ENCODE measurements around the gene BOK. TPM values are rescaled to one million over a fixed set of nuclear protein-coding genes. Genes with fewer than 3 reads are reported as not detected.

BOK gene
- polyA plus RNA-seq, 1 donor from 2014 or later, result 2.3 TPM

- no peaks in the 10 kb centered on the region for H3K9me3 ChIP-seq (ENCODE audit: low read length)
- no peaks in the 10 kb centered on the region for H3F3A ChIP-seq (ENCODE audit: insufficient read depth, low read length, poor library complexity, severe bottlenecking)
These were observed 39.5 kb downstream of the BOK start for GRCh38 chr2:241598061-241598460.

GRCh38 chr2:241598487-241598886 lies 39.9 kb downstream of the BOK start:
- Histone ChIP-seq H3K36me3 (ENCODE audit: insufficient read depth, low read length) (no peaks in the 10 kb centered on the region), H3K4me2 (ENCODE audit: low read length) (no peak overlapping the region), H3K4me3 (ENCODE audit: low read length) (no peak overlapping the region)

More at GRCh38 chr2:241598061-241598460, 39.5 kb downstream of the BOK start:
- H3K36me3 ChIP-seq (ENCODE audit: insufficient read depth, low read length), result no peaks in the 10 kb centered on the region
- H4K20me1 ChIP-seq (ENCODE audit: insufficient read depth), result no peaks in the 10 kb centered on the region
- H3K4me2 ChIP-seq (ENCODE audit: low read length), result no peak overlapping the region
- no peak for TF ChIP-seq CTCF (IDR thresholded peaks at IDR 0.05; ENCODE audit: poor library complexity, severe bottlenecking)
- TF ChIP-seq EZH2 (IDR thresholded peaks at IDR 0.05; ENCODE audit: borderline replicate concordance, insufficient read depth, low read length, poor library complexity, severe bottlenecking), result no peak
- no peak for TF ChIP-seq EP300 (conservative IDR thresholded peaks at IDR 0.05; ENCODE audit: poor library complexity, severe bottlenecking)
- TF ChIP-seq TAF1 (IDR thresholded peaks at IDR 0.05; ENCODE audit: low read depth), result no peak
- TF ChIP-seq POLR2AphosphoS5 (IDR thresholded peaks at IDR 0.05), result no peak
- no peak for TF ChIP-seq MXI1 (conservative IDR thresholded peaks at IDR 0.05; ENCODE audit: poor library complexity, severe bottlenecking)
- no peak for TF ChIP-seq REST (IDR thresholded peaks at IDR 0.05; ENCODE audit: borderline replicate concordance)
- no peak for TF ChIP-seq SMC3 (conservative IDR thresholded peaks at IDR 0.05; ENCODE audit: poor library complexity)
- no peak for TF ChIP-seq RAD21 (conservative IDR thresholded peaks at IDR 0.05)
- H3K9me2 ChIP-seq (ENCODE audit: insufficient read depth, low read length), result no peaks in the 10 kb centered on the region
- no peak overlapping the region for H2AFZ ChIP-seq (ENCODE audit: low read depth, low read length)
- no peaks in the 10 kb centered on the region for H3K79me2 ChIP-seq (replicated peaks; ENCODE audit: insufficient read depth, low read length)
- H3K9ac ChIP-seq (ENCODE audit: low read length), result no peak overlapping the region
- H3K27me3 ChIP-seq (ENCODE audit: insufficient read depth, low read depth, low read length), result no peaks in the 10 kb centered on the region
- no peak overlapping the region for H3K27ac ChIP-seq (ENCODE audit: low read length)
- H3K4me3 ChIP-seq (ENCODE audit: low read length), result no peak overlapping the region

GRCh38 chr2:241599615-241600014 lies 41.1 kb downstream of the BOK start:
- H3K79me2 ChIP-seq (replicated peaks; ENCODE audit: insufficient read depth, low read length), result no peaks in the 10 kb centered on the region
- no peak overlapping the region for H3K27ac ChIP-seq (ENCODE audit: low read length)
- H3F3A ChIP-seq (ENCODE audit: insufficient read depth, low read length, poor library complexity, severe bottlenecking), result no peaks in the 10 kb centered on the region
- no peaks in the 10 kb centered on the region for H3K9me2 ChIP-seq (ENCODE audit: insufficient read depth, low read length)
- H2AFZ ChIP-seq (ENCODE audit: low read depth, low read length), result no peak overlapping the region
- no peaks in the 10 kb centered on the region for H4K20me1 ChIP-seq (ENCODE audit: insufficient read depth)
- no peak overlapping the region for H3K4me2 ChIP-seq (ENCODE audit: low read length)
- H3K9ac ChIP-seq (ENCODE audit: low read length), result no peak overlapping the region
- no peaks in the 10 kb centered on the region for H3K36me3 ChIP-seq (ENCODE audit: insufficient read depth, low read length)
- TF ChIP-seq REST (IDR thresholded peaks at IDR 0.05; ENCODE audit: borderline replicate concordance), result no peak
- TF ChIP-seq SMC3 (conservative IDR thresholded peaks at IDR 0.05; ENCODE audit: poor library complexity), result no peak
- TF ChIP-seq RAD21 (conservative IDR thresholded peaks at IDR 0.05), result no peak
- no peak for TF ChIP-seq CTCF (IDR thresholded peaks at IDR 0.05; ENCODE audit: poor library complexity, severe bottlenecking)
- no peak for TF ChIP-seq TAF1 (IDR thresholded peaks at IDR 0.05; ENCODE audit: low read depth)
- TF ChIP-seq MXI1 (conservative IDR thresholded peaks at IDR 0.05; ENCODE audit: poor library complexity, severe bottlenecking), result no peak
- TF ChIP-seq EZH2 (IDR thresholded peaks at IDR 0.05; ENCODE audit: borderline replicate concordance, insufficient read depth, low read length, poor library complexity, severe bottlenecking), result no peak
- TF ChIP-seq EP300 (conservative IDR thresholded peaks at IDR 0.05; ENCODE audit: poor library complexity, severe bottlenecking), result no peak
- no peak for TF ChIP-seq POLR2AphosphoS5 (IDR thresholded peaks at IDR 0.05)
- no peaks in the 10 kb centered on the region for H3K9me3 ChIP-seq (ENCODE audit: low read length)
- no peaks in the 10 kb centered on the region for H3K27me3 ChIP-seq (ENCODE audit: insufficient read depth, low read depth, low read length)
- H3K4me3 ChIP-seq (ENCODE audit: low read length), result no peak overlapping the region

More at GRCh38 chr2:241598487-241598886, 39.9 kb downstream of the BOK start:
- H3K9ac ChIP-seq (ENCODE audit: low read length), result no peak overlapping the region
- H4K20me1 ChIP-seq (ENCODE audit: insufficient read depth), result no peaks in the 10 kb centered on the region
- H3F3A ChIP-seq (ENCODE audit: insufficient read depth, low read length, poor library complexity, severe bottlenecking), result no peaks in the 10 kb centered on the region
- no peaks in the 10 kb centered on the region for H3K9me3 ChIP-seq (ENCODE audit: low read length)
- H3K79me2 ChIP-seq (replicated peaks; ENCODE audit: insufficient read depth, low read length), result no peaks in the 10 kb centered on the region
- H2AFZ ChIP-seq (ENCODE audit: low read depth, low read length), result no peak overlapping the region
- TF ChIP-seq RAD21 (conservative IDR thresholded peaks at IDR 0.05) (peak; percentile 11), POLR2AphosphoS5 (IDR thresholded peaks at IDR 0.05) (no peak)
- H3K27ac ChIP-seq (ENCODE audit: low read length), result no peak overlapping the region
- H3K9me2 ChIP-seq (ENCODE audit: insufficient read depth, low read length), result no peaks in the 10 kb centered on the region
- no peaks in the 10 kb centered on the region for H3K27me3 ChIP-seq (ENCODE audit: insufficient read depth, low read depth, low read length)

All from neural cell (in vitro differentiated cells).